Glomerular endothelial cell (primary cell): Measurements from ENCODE around the gene CCDC73. TPM values are rescaled to one million over a fixed set of nuclear protein-coding genes. Genes with fewer than 3 reads are reported as not detected.

Experiments used
- DNase-seq: peaks from one replicate; pipeline ENCODE4 v3.0.0-alpha.2; 2011; ENCODE audit warnings: low read depth, low spot score; ENCODE audit errors: extremely low read depth
- total RNA-seq: library from RNA; depleted of rRNA; stranded (reverse); fragments of >200 nt; gene quantifications from 2 replicates; pipeline ENCODE4 v1.2.3, GENCODE V29; 2015

The CCDC73 gene
- total RNA-seq, 1 donor from 2014 or later: not detected

DNA sequence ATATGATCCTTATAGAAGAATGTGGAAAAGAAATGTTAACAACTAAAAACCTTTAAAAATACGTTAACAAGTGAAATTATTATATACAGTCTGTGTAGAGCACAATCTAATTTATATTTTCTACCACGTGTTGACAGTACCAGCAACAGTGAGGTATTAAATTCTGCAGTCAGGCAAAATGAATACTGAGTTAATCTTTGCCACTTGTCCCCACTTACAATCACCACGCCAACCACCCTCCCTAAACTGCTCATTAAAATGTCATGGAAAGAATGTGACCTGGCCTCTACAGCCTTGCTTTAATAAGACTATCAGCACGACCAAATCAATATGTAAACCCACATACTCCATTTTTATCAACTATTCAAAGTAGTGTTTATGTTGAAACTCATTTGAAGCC, 239.4 kb downstream of the CCDC73 start:
- DNase-seq: no peak

Other genes with a start within 250 kb of the CCDC73 start
- gene EIF3M, start 210.8 kb downstream of the CCDC73 start, total RNA-seq: 387 and 437 TPM in 2 replicates
- gene PRRG4, start 35.3 kb upstream of the CCDC73 start, total RNA-seq: 0.44 and 0.88 TPM in 2 replicates
- gene QSER1, start 98.1 kb upstream of the CCDC73 start, total RNA-seq: 20.5 and 31.0 TPM in 2 replicates
- 0.99 and 2.0 TPM in 2 replicates for gene DEPDC7, start 221.2 kb upstream of the CCDC73 start, total RNA-seq
- gene TCP11L1, start 244.9 kb upstream of the CCDC73 start, total RNA-seq: 23.2 and 32.9 TPM in 2 replicates